ENCODE measurements around the gene SCFD2. TPM values are rescaled to one million over a fixed set of nuclear protein-coding genes. Genes with fewer than 3 reads are reported as not detected.
"Not testable (repeated sequence)": the region's sequence is repeated elsewhere in the genome, so short reads cannot be mapped to it uniquely, and the experiment has no call there.

The SCFD2 gene
- total and polyA plus RNA-seq, 8 donors: 4.0 to 13.5 (median 8.9) TPM

DNA sequence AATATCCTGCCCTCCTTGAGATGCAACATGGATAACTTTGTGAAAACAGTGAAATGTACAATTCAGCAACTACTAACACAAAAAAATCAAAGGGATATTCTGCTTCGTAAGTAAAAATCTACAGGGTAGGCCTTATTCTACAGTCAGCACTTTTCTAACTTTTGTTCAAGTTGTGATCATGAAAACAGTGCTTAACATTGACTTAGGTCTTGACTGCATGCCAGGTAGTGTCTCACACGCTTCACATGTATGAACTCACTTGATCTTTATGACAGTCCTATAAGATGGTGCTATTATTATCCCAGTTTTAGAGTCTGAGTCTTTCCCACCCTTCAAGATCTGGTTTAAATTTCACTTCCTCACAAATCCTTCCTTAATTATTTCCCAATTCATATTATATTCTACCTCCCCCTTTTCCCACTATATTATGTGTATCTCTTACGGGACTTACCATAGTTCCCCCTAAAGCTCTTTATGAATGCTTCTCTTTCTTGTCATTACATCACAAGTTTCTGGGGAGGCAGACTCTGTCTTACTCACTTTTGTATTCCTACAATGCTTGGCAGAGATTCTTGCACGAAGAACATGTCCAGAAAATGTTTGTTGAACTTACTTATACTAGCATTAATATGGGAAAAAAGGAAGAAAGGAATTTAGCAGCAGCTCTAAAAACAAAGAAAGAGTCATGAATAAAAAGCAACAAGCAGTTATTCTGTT is 179.8 kb downstream of the SCFD2 start:
- no peaks in the 10 kb centered on the region for H3K27me3 ChIP-seq
- ATAC-seq: no peak
- H3K36me3 ChIP-seq: no peaks in the 10 kb centered on the region
- DNase-seq: no peak
- no peaks in the 10 kb centered on the region for H3K9me3 ChIP-seq
- intact Hi-C loops (cut with DNase I): no loop called here
- no peak overlapping the region for H3K4me3 ChIP-seq
- H3K27ac ChIP-seq: no peak overlapping the region
- 78 to 81% methylated on average over 4 of the region's 4 CpGs for WGBS, 2 donors
- TF ChIP-seq, protein P1, sequence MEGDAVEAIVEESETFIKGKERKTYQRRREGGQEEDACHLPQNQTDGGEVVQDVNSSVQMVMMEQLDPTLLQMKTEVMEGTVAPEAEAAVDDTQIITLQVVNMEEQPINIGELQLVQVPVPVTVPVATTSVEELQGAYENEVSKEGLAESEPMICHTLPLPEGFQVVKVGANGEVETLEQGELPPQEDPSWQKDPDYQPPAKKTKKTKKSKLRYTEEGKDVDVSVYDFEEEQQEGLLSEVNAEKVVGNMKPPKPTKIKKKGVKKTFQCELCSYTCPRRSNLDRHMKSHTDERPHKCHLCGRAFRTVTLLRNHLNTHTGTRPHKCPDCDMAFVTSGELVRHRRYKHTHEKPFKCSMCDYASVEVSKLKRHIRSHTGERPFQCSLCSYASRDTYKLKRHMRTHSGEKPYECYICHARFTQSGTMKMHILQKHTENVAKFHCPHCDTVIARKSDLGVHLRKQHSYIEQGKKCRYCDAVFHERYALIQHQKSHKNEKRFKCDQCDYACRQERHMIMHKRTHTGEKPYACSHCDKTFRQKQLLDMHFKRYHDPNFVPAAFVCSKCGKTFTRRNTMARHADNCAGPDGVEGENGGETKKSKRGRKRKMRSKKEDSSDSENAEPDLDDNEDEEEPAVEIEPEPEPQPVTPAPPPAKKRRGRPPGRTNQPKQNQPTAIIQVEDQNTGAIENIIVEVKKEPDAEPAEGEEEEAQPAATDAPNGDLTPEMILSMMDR (IDR thresholded peaks at IDR 0.05): no peak
- FAIRE-seq: no peak
- H3K4me1 ChIP-seq: peaks cover 4 to 10% (median 8%) of the 10 kb centered on the region in 3 donors

DNA sequence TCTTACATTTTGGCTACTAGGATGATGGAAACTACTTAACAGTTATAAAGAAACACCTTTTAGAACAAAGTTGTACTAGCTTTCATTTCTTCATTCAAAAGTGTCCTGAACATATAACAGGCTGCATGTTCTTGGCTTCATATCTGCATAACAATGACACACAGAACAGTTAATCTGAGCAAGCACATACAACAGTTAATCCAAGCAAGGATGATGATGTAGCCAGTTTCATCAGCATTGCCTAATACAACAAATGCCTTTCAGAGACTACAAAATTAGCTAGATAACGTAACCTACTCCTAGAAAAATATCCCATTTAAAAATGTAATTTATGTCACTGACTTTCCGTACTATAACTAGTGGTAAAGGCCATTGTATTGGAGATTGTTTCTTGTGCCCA is 182.1 kb downstream of the SCFD2 start:
- no peaks in the 10 kb centered on the region for H3K36me3 ChIP-seq
- ATAC-seq: no peak
- no peaks in the 10 kb centered on the region for H3K27me3 ChIP-seq
- TF ChIP-seq, protein P1 (IDR thresholded peaks at IDR 0.05): no peak
- no peak for FAIRE-seq
- intact Hi-C loops (cut with DNase I): no loop called here
- no peak overlapping the region for H3K4me3 ChIP-seq
- no peak overlapping the region for H3K27ac ChIP-seq
- 97 to 98% methylated on average over 2 of the region's 2 CpGs for WGBS, 2 donors
- H3K4me1 ChIP-seq: peaks cover 4 to 10% (median 8%) of the 10 kb centered on the region in 3 donors
- no peaks in the 10 kb centered on the region for H3K9me3 ChIP-seq
- no peak for DNase-seq

GRCh38 chr4:53177751-53178150 is 188.1 kb downstream of the SCFD2 start:
- H3K27ac ChIP-seq; FAIRE-seq; intact Hi-C loops (cut with DNase I); ATAC-seq; DNase-seq; H3K4me3 ChIP-seq; H3K9me3 ChIP-seq; H3K27me3 ChIP-seq; H3K36me3 ChIP-seq; H3K4me1 ChIP-seq: not testable (repeated sequence)
- 94 to 97% methylated on average over 4 of the region's 4 CpGs for WGBS, 2 donors

GRCh38 chr4:53175640-53176039 is 190.2 kb downstream of the SCFD2 start:
- Histone ChIP-seq H3K36me3 (no peaks in the 10 kb centered on the region), H3K4me1 (no peaks in the 10 kb centered on the region), H3K27ac (no peak overlapping the region), H3K27me3 (no peaks in the 10 kb centered on the region), H3K9me3 (no peaks in the 10 kb centered on the region), H3K4me3 (no peak overlapping the region)
- FAIRE-seq: no peak
- intact Hi-C loops (cut with DNase I): no loop called here
- DNase-seq: no peak
- ATAC-seq: no peak
- TF ChIP-seq, protein P1 (IDR thresholded peaks at IDR 0.05): no peak

DNA sequence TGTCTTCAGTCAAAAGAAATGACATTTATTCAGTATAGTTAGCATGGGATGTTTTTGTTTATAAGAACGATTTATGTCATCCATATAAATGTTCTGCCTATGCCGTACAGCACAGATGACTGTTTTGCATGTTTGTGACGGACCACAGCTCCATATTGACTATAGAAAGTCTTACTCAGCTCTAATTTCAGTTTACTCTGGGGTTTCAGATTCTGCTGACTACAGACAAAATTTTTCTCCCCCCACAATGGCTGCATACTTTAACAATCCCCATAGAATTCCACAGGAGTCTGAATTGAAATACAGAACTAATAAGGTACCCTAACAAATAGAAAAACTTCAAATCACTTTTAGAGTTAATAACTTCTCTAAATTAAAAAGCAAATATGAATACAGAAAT is 191.0 kb downstream of the SCFD2 start:
- 91 to 94% methylated on average over 3 of the region's 3 CpGs for WGBS, 2 donors
- Histone ChIP-seq H3K27ac (no peak overlapping the region), H3K36me3 (no peaks in the 10 kb centered on the region), H3K4me1 (no peaks in the 10 kb centered on the region), H3K9me3 (no peaks in the 10 kb centered on the region), H3K27me3 (no peaks in the 10 kb centered on the region), H3K4me3 (no peak overlapping the region)
- DNase-seq (no peak), ATAC-seq (no peak), FAIRE-seq (no peak)
- intact Hi-C loops (cut with DNase I): no loop called here
- TF ChIP-seq, protein P1 (IDR thresholded peaks at IDR 0.05): no peak
